ENCODE measurements around the gene SCUBE3. TPM values are rescaled to one million over a fixed set of nuclear protein-coding genes. Genes with fewer than 3 reads are reported as not detected.

The SCUBE3 gene
- total RNA-seq, 1 donor from 2014 or later = 1.2 TPM

- Mint-ChIP-seq H3K27ac (ENCODE audit: unreplicated experiment) (no peak overlapping the region), H3K4me3 (ENCODE audit: unreplicated experiment) (no peak overlapping the region), H3K4me1 (ENCODE audit: unreplicated experiment) (peaks cover 38% of the 10 kb centered on the region), H3K9me3 (ENCODE audit: unreplicated experiment) (no peaks in the 10 kb centered on the region), H3K27me3 (ENCODE audit: unreplicated experiment) (peaks cover 10% of the 10 kb centered on the region), H3K36me3 (ENCODE audit: low read depth, unreplicated experiment) (peaks cover 8% of the 10 kb centered on the region)
- DNase-seq (ENCODE audit: low spot score) = no peak
- TF ChIP-seq CTCF (IDR thresholded peaks at IDR 0.05; ENCODE audit: unreplicated experiment) = no peak
Measured at GRCh38 chr6:35298625-35299140, 84.9 kb downstream of the SCUBE3 start.

GRCh38 chr6:35299674-35300073 is 85.9 kb downstream of the SCUBE3 start:
- TF ChIP-seq CTCF (IDR thresholded peaks at IDR 0.05; ENCODE audit: unreplicated experiment) = no peak
- peaks cover 10% of the 10 kb centered on the region for H3K27me3 Mint-ChIP-seq (ENCODE audit: unreplicated experiment)
- no peak for DNase-seq (ENCODE audit: low spot score)
- peaks cover 38% of the 10 kb centered on the region for H3K4me1 Mint-ChIP-seq (ENCODE audit: unreplicated experiment)
- H3K9me3 Mint-ChIP-seq (ENCODE audit: unreplicated experiment) = no peaks in the 10 kb centered on the region
- peak overlapping the region; percentile 10 for H3K27ac Mint-ChIP-seq (ENCODE audit: unreplicated experiment)
- peaks cover 4% of the 10 kb centered on the region for H3K36me3 Mint-ChIP-seq (ENCODE audit: low read depth, unreplicated experiment)
- H3K4me3 Mint-ChIP-seq (ENCODE audit: unreplicated experiment) = no peak overlapping the region

- Mint-ChIP-seq H3K9me3 (ENCODE audit: unreplicated experiment) (no peaks in the 10 kb centered on the region), H3K36me3 (ENCODE audit: low read depth, unreplicated experiment) (peaks cover 4% of the 10 kb centered on the region), H3K27ac (ENCODE audit: unreplicated experiment) (no peak overlapping the region), H3K27me3 (ENCODE audit: unreplicated experiment) (peaks cover 10% of the 10 kb centered on the region), H3K4me1 (ENCODE audit: unreplicated experiment) (peaks cover 38% of the 10 kb centered on the region), H3K4me3 (ENCODE audit: unreplicated experiment) (no peak overlapping the region)
- DNase-seq (ENCODE audit: low spot score) = no peak
- TF ChIP-seq CTCF (IDR thresholded peaks at IDR 0.05; ENCODE audit: unreplicated experiment) = no peak
Measured at GRCh38 chr6:35300848-35301247, 87.1 kb downstream of the SCUBE3 start.

Other genes with a start within 250 kb of the SCUBE3 start
- 0.18 TPM for gene TCP11, start 72.6 kb upstream of the SCUBE3 start, total RNA-seq (ENCODE audit: unreplicated experiment)
- gene ZNF76, start 45.8 kb downstream of the SCUBE3 start, total RNA-seq (ENCODE audit: unreplicated experiment) = 26.4 TPM
- gene DEF6, start 83.9 kb downstream of the SCUBE3 start, total RNA-seq (ENCODE audit: unreplicated experiment) = 24.0 TPM
- 38.7 TPM for gene PPARD, start 128.6 kb downstream of the SCUBE3 start, total RNA-seq (ENCODE audit: unreplicated experiment)
- 21.8 TPM for gene FANCE, start 238.4 kb downstream of the SCUBE3 start, total RNA-seq (ENCODE audit: unreplicated experiment)